Activated effector memory CD4-positive, alpha-beta T cell treated with anti-CD3 and anti-CD28 coated beads, Interleukin-2, amount 50 U/mL, for 16 hours (primary cell): ENCODE data around the gene THAP4.

ENCODE experiments used
- DNase-seq: peaks from one replicate; pipeline ENCODE4 v3.0.0-alpha.2; 2020

THAP4 gene

GRCh38 chr2:241637018-241637794 is at the start of gene THAP4, which contains the start of gene ATG4B:
TSS of gene THAP4 (minus strand) at chr2:241637158. CDS start at chr2:241637017, 141 bp downstream.
TSS of gene ATG4B (plus strand) at chr2:241637693. CDS start at chr2:241637715, 22 bp downstream.
- peak; percentile 93 for DNase-seq

- no peak for DNase-seq
Measured at GRCh38 chr2:241686324-241686649, 49.3 kb upstream of the THAP4 start.

- no peak for DNase-seq
Measured at GRCh38 chr2:241680827-241681599, 44.1 kb upstream of the THAP4 start.

GRCh38 chr2:241680044-241680443 is 43.1 kb upstream of the THAP4 start:
- no peak for DNase-seq

GRCh38 chr2:241678784-241679540 is 42.0 kb upstream of the THAP4 start:
- DNase-seq: no peak

GRCh38 chr2:241678307-241678706 is 41.3 kb upstream of the THAP4 start:
- no peak for DNase-seq

GRCh38 chr2:241677392-241677791 is 40.4 kb upstream of the THAP4 start:
- no peak for DNase-seq

- no peak for DNase-seq
Measured at GRCh38 chr2:241676665-241677064, 39.7 kb upstream of the THAP4 start.

GRCh38 chr2:241675885-241676284 is 38.9 kb upstream of the THAP4 start:
- DNase-seq: no peak

- DNase-seq: no peak
Measured at GRCh38 chr2:241673797-241674725, 37.1 kb upstream of the THAP4 start.

- DNase-seq: no peak
Measured at GRCh38 chr2:241673189-241673663, 36.3 kb upstream of the THAP4 start.

GRCh38 chr2:241672243-241673188 is 35.6 kb upstream of the THAP4 start:
- no peak for DNase-seq

GRCh38 chr2:241671457-241672240 is 34.7 kb upstream of the THAP4 start:
- DNase-seq: no peak

- DNase-seq: no peak
Measured at GRCh38 chr2:241670333-241671110, 33.6 kb upstream of the THAP4 start.

- DNase-seq: no peak
Measured at GRCh38 chr2:241668839-241669238, 31.9 kb upstream of the THAP4 start.

GRCh38 chr2:241668354-241668753 is 31.4 kb upstream of the THAP4 start:
- DNase-seq: no peak

- no peak for DNase-seq
Measured at GRCh38 chr2:241666627-241667400, 29.9 kb upstream of the THAP4 start.

- DNase-seq: no peak
Measured at GRCh38 chr2:241665731-241666440, 28.9 kb upstream of the THAP4 start.
